Measurements from ENCODE around the gene CREG2.

CREG2 gene

GRCh38 chr2:101419096-101419663 is 31.9 kb upstream of the CREG2 start:
- TF ChIP-seq CTCF (IDR thresholded peaks at IDR 0.05; ENCODE audit: low read length) (peak; percentile 55), EZH2phosphoT487 (IDR thresholded peaks at IDR 0.05; ENCODE audit: low read length) (no peak)
- H2AFZ ChIP-seq (ENCODE audit: low read length): no peak overlapping the region
- H3F3A ChIP-seq (ENCODE audit: insufficient read depth, low read length): no peaks in the 10 kb centered on the region
- no peak overlapping the region for H3K9ac ChIP-seq (ENCODE audit: low read length)
- peak; percentile 33 for DNase-seq
- H3K79me2 ChIP-seq (ENCODE audit: low read length): no peaks in the 10 kb centered on the region
- H4K20me1 ChIP-seq (ENCODE audit: insufficient read depth, low read length): no peaks in the 10 kb centered on the region
- H3K4me2 ChIP-seq (ENCODE audit: low read depth, low read length): no peak overlapping the region
- H3K9me3 ChIP-seq (replicated peaks; ENCODE audit: insufficient read depth, low read length): no peaks in the 10 kb centered on the region
- H3K36me3 ChIP-seq (replicated peaks; ENCODE audit: insufficient read depth, low read length): no peaks in the 10 kb centered on the region
- no peaks in the 10 kb centered on the region for H3K27me3 ChIP-seq (replicated peaks; ENCODE audit: insufficient read depth, low read length)
- no peak overlapping the region for H3K4me3 ChIP-seq (ENCODE audit: low read length)
- no peak overlapping the region for H3K27ac ChIP-seq (ENCODE audit: low read length)
- no peaks in the 10 kb centered on the region for H3K4me1 ChIP-seq (ENCODE audit: low read length)
- no peaks in the 10 kb centered on the region for H3K9me2 ChIP-seq (replicated peaks; ENCODE audit: insufficient read depth, low read length)

GRCh38 chr2:101418460-101419095 is 31.3 kb upstream of the CREG2 start:
- no peak for TF ChIP-seq EZH2 (optimal IDR thresholded peaks at IDR 0.05; ENCODE audit: low read depth, low read length)
- TF ChIP-seq EZH2phosphoT487 (IDR thresholded peaks at IDR 0.05; ENCODE audit: low read length): no peak
- no peak for TF ChIP-seq CTCF (IDR thresholded peaks at IDR 0.05; ENCODE audit: low read length)
- Histone ChIP-seq H3K4me1 (ENCODE audit: low read length) (no peaks in the 10 kb centered on the region), H3F3A (ENCODE audit: insufficient read depth, low read length) (no peaks in the 10 kb centered on the region), H4K20me1 (ENCODE audit: insufficient read depth, low read length) (no peaks in the 10 kb centered on the region), H3K79me2 (ENCODE audit: low read length) (no peaks in the 10 kb centered on the region), H3K36me3 (replicated peaks; ENCODE audit: insufficient read depth, low read length) (no peaks in the 10 kb centered on the region), H3K9me3 (replicated peaks; ENCODE audit: insufficient read depth, low read length) (no peaks in the 10 kb centered on the region), H3K9me2 (replicated peaks; ENCODE audit: insufficient read depth, low read length) (no peaks in the 10 kb centered on the region), H3K27me3 (replicated peaks; ENCODE audit: insufficient read depth, low read length) (no peaks in the 10 kb centered on the region), H3K27ac (ENCODE audit: low read length) (no peak overlapping the region), H2AFZ (ENCODE audit: low read length) (no peak overlapping the region), H3K4me3 (ENCODE audit: low read length) (no peak overlapping the region), H3K9ac (ENCODE audit: low read length) (no peak overlapping the region), H3K4me2 (ENCODE audit: low read depth, low read length) (no peak overlapping the region)
- no peak for DNase-seq

GRCh38 chr2:101416609-101417008 is 29.3 kb upstream of the CREG2 start:
- H3K4me2 ChIP-seq (ENCODE audit: low read depth, low read length): no peak overlapping the region
- H3K9me2 ChIP-seq (replicated peaks; ENCODE audit: insufficient read depth, low read length): no peaks in the 10 kb centered on the region
- TF ChIP-seq EZH2phosphoT487 (IDR thresholded peaks at IDR 0.05; ENCODE audit: low read length): no peak
- no peak for TF ChIP-seq CTCF (IDR thresholded peaks at IDR 0.05; ENCODE audit: low read length)
- TF ChIP-seq EZH2 (optimal IDR thresholded peaks at IDR 0.05; ENCODE audit: low read depth, low read length): no peak
- DNase-seq: no peak
- H3K27ac ChIP-seq (ENCODE audit: low read length): no peak overlapping the region
- no peaks in the 10 kb centered on the region for H3K9me3 ChIP-seq (replicated peaks; ENCODE audit: insufficient read depth, low read length)
- no peaks in the 10 kb centered on the region for H3K4me1 ChIP-seq (ENCODE audit: low read length)
- no peak overlapping the region for H2AFZ ChIP-seq (ENCODE audit: low read length)
- H3K79me2 ChIP-seq (ENCODE audit: low read length): no peaks in the 10 kb centered on the region
- H3K9ac ChIP-seq (ENCODE audit: low read length): no peak overlapping the region
- H3F3A ChIP-seq (ENCODE audit: insufficient read depth, low read length): no peaks in the 10 kb centered on the region
- no peaks in the 10 kb centered on the region for H3K27me3 ChIP-seq (replicated peaks; ENCODE audit: insufficient read depth, low read length)
- no peaks in the 10 kb centered on the region for H4K20me1 ChIP-seq (ENCODE audit: insufficient read depth, low read length)
- no peak overlapping the region for H3K4me3 ChIP-seq (ENCODE audit: low read length)
- H3K36me3 ChIP-seq (replicated peaks; ENCODE audit: insufficient read depth, low read length): no peaks in the 10 kb centered on the region
